Measurements from ENCODE around the gene ATP10D. TPM values are rescaled to one million over a fixed set of nuclear protein-coding genes. Genes with fewer than 3 reads are reported as not detected.

The ATP10D gene
- total RNA-seq, 1 donor from 2014 or later: 15.7 TPM

- no peak for DNase-seq (ENCODE audit: low spot score)
These were observed 92.9 kb downstream of the ATP10D start for GRCh38 chr4:47577779-47578553.

- DNase-seq (ENCODE audit: low spot score): no peak
These were observed 94.2 kb downstream of the ATP10D start for GRCh38 chr4:47579235-47579634.

- no peak for DNase-seq (ENCODE audit: low spot score)
These were observed 105.2 kb downstream of the ATP10D start for GRCh38 chr4:47590325-47590724.

GRCh38 chr4:47597696-47598095 is 112.6 kb downstream of the ATP10D start:
- no peak for DNase-seq (ENCODE audit: low spot score)

GRCh38 chr4:47598320-47598719 is 113.2 kb downstream of the ATP10D start:
- DNase-seq (ENCODE audit: low spot score): no peak

GRCh38 chr4:47598896-47599295 is 113.8 kb downstream of the ATP10D start:
- no peak for DNase-seq (ENCODE audit: low spot score)

GRCh38 chr4:47606482-47606881 is 121.4 kb downstream of the ATP10D start:
- no peak for DNase-seq (ENCODE audit: low spot score)

- DNase-seq (ENCODE audit: low spot score): no peak
These were observed 127.3 kb downstream of the ATP10D start for GRCh38 chr4:47612116-47613023.

- DNase-seq (ENCODE audit: low spot score): no peak
These were observed 130.3 kb downstream of the ATP10D start for GRCh38 chr4:47615385-47615784.

GRCh38 chr4:47617607-47618006 is 132.5 kb downstream of the ATP10D start:
- no peak for DNase-seq (ENCODE audit: low spot score)

- DNase-seq (ENCODE audit: low spot score): no peak
These were observed 134.6 kb downstream of the ATP10D start for GRCh38 chr4:47619691-47620090.

- DNase-seq (ENCODE audit: low spot score): no peak
These were observed 136.1 kb downstream of the ATP10D start for GRCh38 chr4:47621181-47621580.

- DNase-seq (ENCODE audit: low spot score): no peak
These were observed 139.0 kb downstream of the ATP10D start for GRCh38 chr4:47624031-47624441.

GRCh38 chr4:47631161-47631560 is 146.1 kb downstream of the ATP10D start:
- DNase-seq (ENCODE audit: low spot score): no peak

- DNase-seq (ENCODE audit: low spot score): no peak
These were observed 154.5 kb downstream of the ATP10D start for GRCh38 chr4:47639531-47639930.

GRCh38 chr4:47640911-47641310 is 155.8 kb downstream of the ATP10D start:
- DNase-seq (ENCODE audit: low spot score): no peak

- no peak for DNase-seq (ENCODE audit: low spot score)
These were observed 156.7 kb downstream of the ATP10D start for GRCh38 chr4:47641755-47642154.

- no peak for DNase-seq (ENCODE audit: low spot score)
These were observed 157.2 kb downstream of the ATP10D start for GRCh38 chr4:47642191-47642830.
